Kidney (tissue), 14 donors: ENCODE results near the gene CD44. TPM values are rescaled to one million over a fixed set of nuclear protein-coding genes. Genes with fewer than 3 reads are reported as not detected.

Experiments used
- DNase-seq, 5 donors: peaks; one replicate each; pipeline ENCODE4 v3.0.0-alpha.2; 2013 to 2020
- FAIRE-seq: peaks from 2 replicates; lab custom pipeline; 2012; peaks lifted over from hg19 to GRCh38; lab: Jason Lieb, UNC
- H3K27ac ChIP-seq, 2 donors: one replicate each; pipeline ENCODE4 v1.7.0; 2013; ENCODE audit warnings: low read depth in 2 of 2, low read length in 2 of 2, inconsistent platforms in 1 of 2
- H3K27me3 ChIP-seq: one replicate; pipeline ENCODE4 v1.7.1; 2013; ENCODE audit warnings: low read length, inconsistent platforms; ENCODE audit not compliant: control insufficient read depth, insufficient read depth
- H3K36me3 ChIP-seq, 3 donors: one replicate each; pipeline versions ENCODE4 v1.7.0 to v1.7.1; 2013; ENCODE audit warnings: low read length in 3 of 3, control low read depth in 1 of 3, inconsistent platforms in 1 of 3; ENCODE audit not compliant: insufficient read depth in 3 of 3, control insufficient read depth in 2 of 3
- H3K4me1 ChIP-seq, 3 donors: one replicate each; pipeline versions ENCODE4 v1.7.0 to v1.7.1; 2013; ENCODE audit warnings: low read length in 3 of 3, inconsistent platforms in 1 of 3, low read depth in 1 of 3; ENCODE audit not compliant: control insufficient read depth in 2 of 3, insufficient read depth in 2 of 3
- H3K4me3 ChIP-seq, 3 donors: one replicate each; pipeline versions ENCODE4 v1.7.0 to v1.8.1; 2013; ENCODE audit warnings: low read length in 3 of 3, control low read depth in 1 of 3, inconsistent platforms in 1 of 3
- H3K9ac ChIP-seq, 3 donors: one replicate each; pipeline versions ENCODE4 v1.7.0 to v1.7.1; 2013; ENCODE audit warnings: low read length in 3 of 3, control low read depth in 1 of 3, inconsistent platforms in 1 of 3
- H3K9me3 ChIP-seq, 3 donors: one replicate each; pipeline versions ENCODE4 v1.7.0 to v1.7.1; 2013; ENCODE audit warnings: low read length in 3 of 3, control low read depth in 1 of 3, inconsistent platforms in 1 of 3; ENCODE audit not compliant: control insufficient read depth in 2 of 3, insufficient read depth in 1 of 3
- intact Hi-C: fragments of 100-400 bp; cut with DNase I; formaldehyde crosslinking; loops from one replicate; pipeline ENCODE4 v1.11.1; 2022
- polyA plus RNA-seq: library from polyadenylated mRNA; stranded (reverse); fragments of 350-450 nt; fragmentation: Illumina TruSeq; extraction: RNeasy Lipid Tissue Mini Kit (QIAGEN cat#74804); gene quantifications from one replicate; pipeline ENCODE4 v1.2.3, GENCODE V29; 2014; ENCODE audit warnings: low read depth, low replicate concordance; ENCODE audit not compliant: insufficient read depth
- total RNA-seq: library from RNA; stranded (reverse); fragmentation: NEBNext Ultra II Directional; extraction: Animal tissue kit (Norgen Biotek cat#: 25700); gene quantifications from one replicate; pipeline ENCODE4 v1.2.1, GENCODE V29; 2021
- TF ChIP-seq, protein P1 (sequence below): IDR thresholded peaks from 3 replicates; pipeline ENCODE4 v1.5.1; 2012; ENCODE audit warnings: mild to moderate bottlenecking, moderate library complexity, borderline replicate concordance; ENCODE audit not compliant: insufficient read depth; ENCODE audit errors: extremely low read depth
- donor health status: control.
- donor health status: control.
- donor health status: control.
- donor health status: control.
- donor health status: control.
- donor health status: DM: yes; HTN: yes; CAD: no.
- donor health status: Normal renal cell carcinoma (clear cell type).

The CD44 gene
- total and polyA plus RNA-seq, 2 donors from 2014 or later = 13.8 to 235 TPM

DNA sequence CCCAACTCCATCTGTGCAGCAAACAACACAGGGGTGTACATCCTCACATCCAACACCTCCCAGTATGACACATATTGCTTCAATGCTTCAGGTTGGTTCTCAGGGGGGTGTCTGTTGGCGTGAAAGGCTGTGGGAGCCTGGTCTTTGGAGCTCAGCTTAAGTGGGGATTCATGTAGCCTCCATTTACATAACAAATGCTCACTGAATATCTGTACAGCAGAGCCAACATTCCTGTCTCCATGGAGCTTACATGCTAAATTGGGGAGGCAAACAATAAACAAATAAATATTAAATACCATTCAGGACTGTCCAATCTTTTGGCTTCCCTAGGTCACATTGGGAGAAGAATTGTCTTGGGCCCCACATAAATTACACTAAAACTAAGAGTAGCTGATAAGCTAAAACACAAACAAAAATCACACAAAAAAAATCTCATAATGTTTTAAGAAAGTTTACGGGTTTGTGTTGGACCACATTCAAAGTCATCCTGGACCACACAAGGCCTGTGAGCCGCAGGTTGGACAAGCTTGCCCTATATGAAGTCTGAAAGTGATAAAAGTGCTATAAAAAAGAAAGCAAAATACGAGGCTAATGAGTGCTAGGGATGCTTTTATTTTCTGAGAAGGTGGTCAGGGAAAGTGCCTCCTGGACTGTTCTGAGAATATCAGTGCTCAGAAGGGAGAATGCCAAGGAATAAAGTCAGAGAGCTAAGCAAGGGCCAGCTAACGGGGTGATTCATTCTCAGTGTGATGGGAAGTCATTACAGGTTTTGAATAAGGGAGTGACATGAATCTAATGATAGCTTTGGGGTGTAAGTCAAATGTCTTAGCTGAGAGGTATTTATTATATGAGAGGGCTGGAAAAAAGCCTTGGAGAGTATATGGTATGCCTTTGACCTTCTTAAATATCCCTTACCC is 41.6 kb downstream of the CD44 start:
- Histone ChIP-seq H3K4me3 (no peak overlapping the region), H3K9ac (no peak overlapping the region), H3K27me3 (no peaks in the 10 kb centered on the region), H3K9me3 (no peaks in the 10 kb centered on the region), H3K27ac (no peak overlapping the region), H3K4me1 (peaks cover 0 to 2% (median 0%) of the 10 kb centered on the region in 3 donors), H3K36me3 (peaks cover 0 to 2% (median 0%) of the 10 kb centered on the region in 3 donors)
- no peak for FAIRE-seq
- intact Hi-C loops = no loop called here
- TF ChIP-seq, protein P1, sequence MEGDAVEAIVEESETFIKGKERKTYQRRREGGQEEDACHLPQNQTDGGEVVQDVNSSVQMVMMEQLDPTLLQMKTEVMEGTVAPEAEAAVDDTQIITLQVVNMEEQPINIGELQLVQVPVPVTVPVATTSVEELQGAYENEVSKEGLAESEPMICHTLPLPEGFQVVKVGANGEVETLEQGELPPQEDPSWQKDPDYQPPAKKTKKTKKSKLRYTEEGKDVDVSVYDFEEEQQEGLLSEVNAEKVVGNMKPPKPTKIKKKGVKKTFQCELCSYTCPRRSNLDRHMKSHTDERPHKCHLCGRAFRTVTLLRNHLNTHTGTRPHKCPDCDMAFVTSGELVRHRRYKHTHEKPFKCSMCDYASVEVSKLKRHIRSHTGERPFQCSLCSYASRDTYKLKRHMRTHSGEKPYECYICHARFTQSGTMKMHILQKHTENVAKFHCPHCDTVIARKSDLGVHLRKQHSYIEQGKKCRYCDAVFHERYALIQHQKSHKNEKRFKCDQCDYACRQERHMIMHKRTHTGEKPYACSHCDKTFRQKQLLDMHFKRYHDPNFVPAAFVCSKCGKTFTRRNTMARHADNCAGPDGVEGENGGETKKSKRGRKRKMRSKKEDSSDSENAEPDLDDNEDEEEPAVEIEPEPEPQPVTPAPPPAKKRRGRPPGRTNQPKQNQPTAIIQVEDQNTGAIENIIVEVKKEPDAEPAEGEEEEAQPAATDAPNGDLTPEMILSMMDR = no peak
- DNase-seq = peak in 1 of 5 donors; percentile 47

DNA sequence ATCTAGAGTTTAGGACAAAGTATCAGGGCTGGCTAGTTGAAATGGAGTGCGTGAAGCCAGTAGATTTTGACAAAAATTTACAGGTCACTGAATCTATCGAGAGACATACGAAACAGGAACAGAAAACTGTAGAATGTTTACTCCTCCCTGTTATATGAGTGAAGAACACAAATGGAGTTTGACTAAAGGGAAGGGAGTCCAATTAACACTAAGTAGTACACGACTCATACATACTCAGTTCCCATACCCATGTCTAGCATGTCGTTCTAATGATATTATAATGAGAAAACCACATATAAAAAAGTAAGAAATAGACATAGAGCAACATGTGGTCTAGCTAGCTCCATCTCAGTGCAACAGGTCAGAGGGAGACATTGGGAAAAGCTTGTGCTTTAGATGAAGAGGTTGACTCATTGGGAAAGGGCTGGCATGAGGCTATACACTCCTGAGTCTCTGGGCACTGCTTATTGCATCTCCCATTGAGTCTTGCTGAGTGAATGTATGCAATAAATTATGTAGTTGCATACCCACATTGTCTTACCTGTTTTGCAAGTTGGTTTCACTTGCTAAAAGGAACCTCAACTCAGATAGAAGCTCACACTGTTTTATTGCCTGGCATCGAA is 43.5 kb downstream of the CD44 start:
- intact Hi-C loops = no loop called here
- FAIRE-seq = no peak
- H3K9ac ChIP-seq = no peak overlapping the region
- TF ChIP-seq, protein P1 = no peak
- no peaks in the 10 kb centered on the region for H3K9me3 ChIP-seq
- peaks cover 0 to 2% (median 0%) of the 10 kb centered on the region in 3 donors for H3K4me1 ChIP-seq
- H3K27ac ChIP-seq = no peak overlapping the region
- no peak for DNase-seq
- peaks cover 0 to 2% (median 0%) of the 10 kb centered on the region in 3 donors for H3K36me3 ChIP-seq
- no peak overlapping the region for H3K4me3 ChIP-seq
- H3K27me3 ChIP-seq = no peaks in the 10 kb centered on the region

- H3K27me3 ChIP-seq = no peaks in the 10 kb centered on the region
- H3K9ac ChIP-seq = no peak overlapping the region
- peaks cover 0 to 2% (median 0%) of the 10 kb centered on the region in 3 donors for H3K4me1 ChIP-seq
- no peak for DNase-seq
- intact Hi-C loops = no loop called here
- no peak overlapping the region for H3K27ac ChIP-seq
- H3K9me3 ChIP-seq = no peaks in the 10 kb centered on the region
- FAIRE-seq = no peak
- no peak overlapping the region for H3K4me3 ChIP-seq
- H3K36me3 ChIP-seq = no peaks in the 10 kb centered on the region
- TF ChIP-seq, protein P1 = no peak
Observed at GRCh38 chr11:35183326-35183925, 44.5 kb downstream of the CD44 start.
